Adipocyte (in vitro differentiated cells): Measurements from ENCODE around the gene MAP3K3.

Source experiments
- DNase-seq: peaks from one replicate; pipeline ENCODE4 v3.0.0-alpha.2; 2015; ENCODE audit warnings: low read depth
- H3K27me3 ChIP-seq: replicated peaks from 2 replicates; pipeline ENCODE4 v1.7.0; 2013; ENCODE audit warnings: mild to moderate bottlenecking, low read length, moderate library complexity; ENCODE audit not compliant: control insufficient read depth, insufficient read depth
- H3K36me3 ChIP-seq: 2 replicates; pipeline ENCODE4 v1.7.0; 2013; ENCODE audit warnings: low read length, mild to moderate bottlenecking, moderate library complexity; ENCODE audit not compliant: control insufficient read depth, insufficient read depth, severe bottlenecking
- H3K4me1 ChIP-seq: 2 replicates; pipeline ENCODE4 v1.7.0; 2013; ENCODE audit warnings: mild to moderate bottlenecking, low read length, moderate library complexity; ENCODE audit not compliant: control insufficient read depth, insufficient read depth
- H3K4me3 ChIP-seq: 2 replicates; pipeline ENCODE4 v1.7.0; 2013; ENCODE audit warnings: mild to moderate bottlenecking, low read length, moderate library complexity
- H3K9ac ChIP-seq: 2 replicates; pipeline ENCODE4 v1.7.0; 2013; ENCODE audit warnings: mild to moderate bottlenecking, low read length, moderate library complexity
- H3K9me3 ChIP-seq: 2 replicates; pipeline ENCODE4 v1.7.0; 2013; ENCODE audit warnings: mild to moderate bottlenecking, low read length, moderate library complexity; ENCODE audit not compliant: control insufficient read depth

Gene MAP3K3

DNA sequence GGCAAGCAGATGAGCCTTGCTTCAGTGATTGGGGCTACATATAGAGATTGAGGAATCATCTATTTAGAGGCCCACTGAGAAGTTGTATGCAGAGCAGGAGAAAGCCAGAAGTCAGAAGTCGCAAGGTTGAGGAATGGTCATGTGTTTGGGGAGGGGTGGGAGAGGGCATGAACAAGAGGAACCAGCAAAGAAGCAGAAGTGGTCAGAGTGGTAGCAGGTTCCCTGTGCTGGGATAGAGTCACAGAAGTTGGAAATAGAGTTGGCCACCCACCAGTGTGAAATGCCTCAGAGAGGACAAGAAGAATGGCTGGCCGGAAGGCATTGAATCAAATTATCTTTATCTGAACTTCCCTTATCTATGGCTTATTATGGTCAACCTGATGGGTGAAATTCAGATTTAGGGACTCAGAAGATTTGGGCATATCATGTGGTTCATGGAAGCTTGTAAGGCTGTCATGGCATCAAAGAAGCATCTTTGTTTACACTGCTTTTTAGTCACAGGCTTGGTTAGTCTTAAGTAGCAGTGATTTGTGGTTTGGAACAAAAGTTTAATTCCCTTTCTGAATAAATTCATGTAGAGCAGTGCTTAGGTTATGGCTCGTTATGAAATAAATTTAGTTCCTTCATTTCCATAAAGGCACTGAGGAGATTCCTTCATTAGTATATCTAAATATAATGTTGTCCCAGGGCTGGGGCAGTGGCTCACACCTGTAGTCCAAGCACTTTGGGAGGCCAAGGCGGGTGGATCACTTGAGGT is 19.7 kb downstream of the MAP3K3 start:
- no peaks in the 10 kb centered on the region for H3K4me1 ChIP-seq
- peaks cover 33% of the 10 kb centered on the region for H3K36me3 ChIP-seq
- no peak overlapping the region for H3K9ac ChIP-seq
- no peak for DNase-seq
- no peaks in the 10 kb centered on the region for H3K9me3 ChIP-seq
- no peaks in the 10 kb centered on the region for H3K27me3 ChIP-seq
- H3K4me3 ChIP-seq, result no peak overlapping the region

GRCh38 chr17:63644846-63645245 is 22.6 kb downstream of the MAP3K3 start:
- Histone ChIP-seq H3K9ac (no peak overlapping the region), H3K27me3 (no peaks in the 10 kb centered on the region), H3K36me3 (peaks cover 27% of the 10 kb centered on the region), H3K4me1 (peaks cover 4% of the 10 kb centered on the region), H3K4me3 (no peak overlapping the region), H3K9me3 (no peaks in the 10 kb centered on the region)
- DNase-seq, result no peak

GRCh38 chr17:63645775-63646487 is 23.7 kb downstream of the MAP3K3 start:
- Histone ChIP-seq H3K4me3 (no peak overlapping the region), H3K9ac (no peak overlapping the region), H3K36me3 (peaks cover 28% of the 10 kb centered on the region), H3K27me3 (no peaks in the 10 kb centered on the region), H3K9me3 (no peaks in the 10 kb centered on the region), H3K4me1 (peaks cover 4% of the 10 kb centered on the region)
- DNase-seq, result no peak

DNA sequence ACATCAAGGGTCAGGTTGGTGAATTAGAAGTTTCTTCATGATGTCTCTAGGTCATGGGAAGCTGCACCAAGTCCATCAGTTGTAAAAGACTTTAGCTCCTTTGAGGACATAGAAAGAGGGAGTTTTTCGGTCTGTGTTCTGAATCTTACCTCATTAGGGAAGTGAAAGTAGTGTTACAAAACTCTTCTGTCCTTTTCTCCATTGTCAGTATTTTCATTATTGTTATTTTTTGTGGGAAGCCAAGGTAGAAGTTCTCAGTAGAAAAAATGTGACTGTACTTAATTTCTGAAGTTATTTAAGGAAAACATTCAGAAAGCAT is 24.2 kb downstream of the MAP3K3 start:
- H3K9me3 ChIP-seq, result no peaks in the 10 kb centered on the region
- no peak overlapping the region for H3K4me3 ChIP-seq
- H3K27me3 ChIP-seq, result no peaks in the 10 kb centered on the region
- no peak overlapping the region for H3K9ac ChIP-seq
- H3K36me3 ChIP-seq, result peaks cover 31% of the 10 kb centered on the region
- no peak for DNase-seq
- peaks cover 4% of the 10 kb centered on the region for H3K4me1 ChIP-seq

GRCh38 chr17:63647065-63647725 is 25.0 kb downstream of the MAP3K3 start:
- H3K4me3 ChIP-seq, result no peak overlapping the region
- H3K27me3 ChIP-seq, result no peaks in the 10 kb centered on the region
- DNase-seq, result peak; percentile 57
- H3K4me1 ChIP-seq, result peaks cover 4% of the 10 kb centered on the region
- H3K36me3 ChIP-seq, result peaks cover 34% of the 10 kb centered on the region
- H3K9ac ChIP-seq, result no peak overlapping the region
- H3K9me3 ChIP-seq, result no peaks in the 10 kb centered on the region

GRCh38 chr17:63647936-63648335 is 25.7 kb downstream of the MAP3K3 start:
- H3K4me1 ChIP-seq, result peaks cover 7% of the 10 kb centered on the region
- H3K27me3 ChIP-seq, result no peaks in the 10 kb centered on the region
- H3K4me3 ChIP-seq, result no peak overlapping the region
- no peak overlapping the region for H3K9ac ChIP-seq
- DNase-seq, result no peak
- no peaks in the 10 kb centered on the region for H3K9me3 ChIP-seq
- H3K36me3 ChIP-seq, result peaks cover 41% of the 10 kb centered on the region

DNA sequence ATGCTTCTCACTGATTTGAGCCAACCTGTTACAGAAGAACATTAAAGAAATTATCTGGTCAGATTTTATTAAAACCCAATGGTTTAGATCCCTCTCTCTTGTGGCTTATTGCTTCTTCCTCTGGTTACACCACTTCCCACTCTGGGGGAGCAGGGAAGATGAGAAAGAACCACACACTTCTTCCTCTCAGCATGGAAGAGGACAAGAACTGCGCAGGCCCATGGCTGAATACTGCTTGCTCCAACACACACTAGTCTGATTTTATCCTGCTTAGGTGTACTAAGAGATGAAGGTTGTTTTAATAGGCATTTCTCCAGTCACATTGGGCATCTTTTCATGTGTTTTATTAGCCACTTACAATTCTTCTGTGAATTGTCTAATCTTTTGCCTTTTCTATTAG is 27.6 kb downstream of the MAP3K3 start:
- Histone ChIP-seq H3K27me3 (no peaks in the 10 kb centered on the region), H3K9ac (no peak overlapping the region), H3K9me3 (no peaks in the 10 kb centered on the region), H3K4me3 (no peak overlapping the region), H3K4me1 (peaks cover 10% of the 10 kb centered on the region), H3K36me3 (peaks cover 54% of the 10 kb centered on the region)
- no peak for DNase-seq

DNA sequence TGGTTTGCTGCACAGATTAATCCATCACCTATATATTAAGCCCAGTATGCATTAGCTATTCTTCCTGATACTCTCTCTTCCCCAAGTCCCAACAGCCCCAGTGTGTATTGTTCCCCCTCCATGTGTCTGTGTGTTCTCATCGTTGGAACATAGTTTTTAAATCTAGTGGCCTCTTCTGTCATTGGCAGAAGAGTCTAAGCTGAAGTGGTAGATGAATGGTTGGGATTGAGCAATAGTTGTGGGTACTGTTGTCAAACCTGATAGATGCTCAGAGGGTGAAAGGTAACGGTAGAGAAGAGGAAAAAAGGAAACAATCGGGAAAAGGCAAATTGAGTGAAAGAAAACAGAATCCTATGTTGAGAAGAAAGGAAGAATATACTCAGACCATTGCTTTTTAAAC is 29.9 kb downstream of the MAP3K3 start:
- Histone ChIP-seq H3K36me3 (peaks cover 45% of the 10 kb centered on the region), H3K9me3 (no peaks in the 10 kb centered on the region), H3K4me1 (peaks cover 10% of the 10 kb centered on the region), H3K4me3 (no peak overlapping the region), H3K9ac (no peak overlapping the region), H3K27me3 (no peaks in the 10 kb centered on the region)
- DNase-seq, result no peak

DNA sequence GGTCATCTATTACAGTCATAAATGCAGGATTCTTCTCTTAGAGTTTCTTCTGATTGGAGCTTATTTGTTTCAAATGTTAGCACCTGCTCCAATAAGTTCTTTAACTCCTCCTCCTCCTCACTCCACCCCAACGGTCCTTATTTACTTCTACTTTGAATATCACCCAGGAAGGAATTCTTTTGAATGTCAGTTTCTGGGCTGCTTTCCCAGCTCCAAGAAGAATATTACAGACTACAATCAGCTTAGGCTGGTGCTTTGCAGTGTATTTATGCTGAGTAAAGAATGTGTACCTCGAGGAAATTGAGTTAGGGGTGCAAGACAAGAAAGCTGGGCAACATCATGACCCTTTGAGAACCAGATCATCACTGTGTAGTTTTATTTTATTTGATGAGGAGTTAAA is 30.8 kb downstream of the MAP3K3 start:
- H3K4me3 ChIP-seq, result no peak overlapping the region
- no peaks in the 10 kb centered on the region for H3K27me3 ChIP-seq
- peaks cover 45% of the 10 kb centered on the region for H3K36me3 ChIP-seq

GRCh38 chr17:63657786-63658185 is 35.6 kb downstream of the MAP3K3 start:
- Histone ChIP-seq H3K9ac (no peak overlapping the region), H3K27me3 (no peaks in the 10 kb centered on the region), H3K4me3 (no peak overlapping the region), H3K4me1 (peaks cover 10% of the 10 kb centered on the region), H3K36me3 (peaks cover 53% of the 10 kb centered on the region), H3K9me3 (no peaks in the 10 kb centered on the region)
- DNase-seq, result no peak

More for the DNA sequence above, 30.8 kb downstream of the MAP3K3 start:
- Histone ChIP-seq H3K9ac (no peak overlapping the region), H3K9me3 (no peaks in the 10 kb centered on the region), H3K4me1 (peaks cover 7% of the 10 kb centered on the region)
- DNase-seq, result peak; percentile 15

GRCh38 chr17:63658366-63658765 is 36.1 kb downstream of the MAP3K3 start:
- Histone ChIP-seq H3K4me1 (peaks cover 6% of the 10 kb centered on the region), H3K4me3 (no peak overlapping the region), H3K9me3 (no peaks in the 10 kb centered on the region), H3K27me3 (no peaks in the 10 kb centered on the region), H3K9ac (no peak overlapping the region), H3K36me3 (peaks cover 51% of the 10 kb centered on the region)
- no peak for DNase-seq
